H1 (cell line): ENCODE results near the gene ID2. TPM values are rescaled to one million over a fixed set of nuclear protein-coding genes. Genes with fewer than 3 reads are reported as not detected.

Experiments used
- ATF3 ChIP-seq: IDR thresholded peaks from 2 replicates; pipeline ENCODE4 v1.6.1; 2011; ENCODE audit warnings: low read depth, mild to moderate bottlenecking, low read length; ENCODE audit not compliant: insufficient read depth
- CHD2 ChIP-seq: IDR thresholded peaks from 2 replicates; pipeline ENCODE4 v1.6.1; 2012; ENCODE audit warnings: low read length, improper control_type of control experiment
- CTCF ChIP-seq, 3 experiments: IDR thresholded peaks; 1 replicate in 2 of 3; 2 replicates in 1 of 3; pipeline versions ENCODE4 v1.5.1 to v1.6.1; 2011; ENCODE audit warnings: low read length in 3 of 3, mild to moderate bottlenecking in 3 of 3, inconsistent platforms in 2 of 3, low read depth in 1 of 3, moderate library complexity in 1 of 3; ENCODE audit not compliant: insufficient read depth in 1 of 3; ENCODE audit errors: control extremely low read depth in 1 of 3
- GTF2F1 ChIP-seq: IDR thresholded peaks from 2 replicates; pipeline ENCODE4 v1.6.1; 2012; ENCODE audit warnings: low read depth, low read length, improper control_type of control experiment, borderline replicate concordance
- POLR2A ChIP-seq, 2 experiments: IDR thresholded peaks; 1 replicate in 1 of 2; 2 replicates in 1 of 2; pipeline ENCODE4 v1.6.1; 2011; ENCODE audit warnings: low read depth in 2 of 2, low read length in 2 of 2, mild to moderate bottlenecking in 2 of 2; ENCODE audit errors: control extremely low read depth in 1 of 2
- SP4 ChIP-seq: IDR thresholded peaks from 2 replicates; pipeline ENCODE4 v1.6.1; 2012; ENCODE audit warnings: low read length, inconsistent platforms
- TCF12 ChIP-seq: IDR thresholded peaks from 2 replicates; pipeline ENCODE4 v1.6.1; 2011; ENCODE audit warnings: low read depth, mild to moderate bottlenecking, low read length
- polyA plus RNA-seq, 7 experiments: library from polyadenylated mRNA; depleted of rRNA in 3 of 7; stranded (reverse) in 5 of 7; unstranded in 2 of 7; fragments of >200 nt in 5 of 7; fragments of 200-250 nt in 2 of 7; gene quantifications; 1 replicate in 5 of 7; 2 replicates in 1 of 7; 4 replicates in 1 of 7; pipeline versions ENCODE4 v1.2.1 to v1.2.3, GENCODE V29; 2011 to 2013; ENCODE audit warnings: missing spikeins in 2 of 7, mixed read lengths in 2 of 7
- total RNA-seq: library from RNA; stranded (reverse); fragmentation: NEBNext Ultra II Directional; extraction: Animal tissue kit (Norgen Biotek cat#: 25700); gene quantifications from 2 replicates; pipeline ENCODE4 v1.2.1, GENCODE V29; 2021

ID2 gene
- total and polyA plus RNA-seq, 2 of the 8 experiments (the other 6 are each of a cell fraction or from before 2014, with no cell fraction given): 36.7 to 214 TPM

GRCh38 chr2:8676191-8676920 lies 5.5 kb upstream of the ID2 start (continued):
- no peak for TF ChIP-seq ATF3
- no peak for TF ChIP-seq TCF12
- no peak for TF ChIP-seq CHD2
- TF ChIP-seq CTCF (IDR thresholded peaks at IDR 0.05; ENCODE audit: control extremely low read depth in 1 of 3, insufficient read depth in 1 of 3, low read depth in 1 of 3, low read length in 3 of 3): no peak
- TF ChIP-seq POLR2A (IDR thresholded peaks at IDR 0.05; ENCODE audit: control extremely low read depth in 1 of 2, low read depth in 2 of 2, low read length in 2 of 2): 0 out of 3 replicates have a peak, but pooled peaks of 1 of the 2 experiments have one; percentile 31
- TF ChIP-seq GTF2F1: no peak
- no peak for TF ChIP-seq SP4
